ENCODE results near the gene PHF2.

PHF2 gene

DNA sequence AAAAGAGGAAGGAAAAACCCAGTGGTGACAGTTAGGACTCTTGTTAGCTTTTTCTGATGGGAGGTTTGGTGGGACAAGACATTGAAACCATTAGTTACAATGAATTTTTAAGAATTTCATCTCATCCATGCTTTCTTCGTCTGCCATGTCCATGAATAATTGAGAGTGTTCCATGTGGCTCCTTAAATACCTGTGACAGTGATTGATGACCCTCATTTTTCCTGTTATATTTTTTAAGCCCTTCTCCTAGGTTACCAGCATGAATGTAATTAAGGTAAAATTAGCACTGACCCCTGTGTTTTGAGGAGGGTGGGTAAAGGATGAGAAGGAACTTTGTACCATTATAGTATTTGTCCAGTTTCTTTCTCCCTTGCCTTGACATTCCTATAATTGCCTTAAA, 23.5 kb upstream of the PHF2 start:
- Histone ChIP-seq H3K27ac (ENCODE audit: low read depth, low read length) (no peak overlapping the region), H3K14ac (ENCODE audit: low read length) (no peak overlapping the region)

DNA sequence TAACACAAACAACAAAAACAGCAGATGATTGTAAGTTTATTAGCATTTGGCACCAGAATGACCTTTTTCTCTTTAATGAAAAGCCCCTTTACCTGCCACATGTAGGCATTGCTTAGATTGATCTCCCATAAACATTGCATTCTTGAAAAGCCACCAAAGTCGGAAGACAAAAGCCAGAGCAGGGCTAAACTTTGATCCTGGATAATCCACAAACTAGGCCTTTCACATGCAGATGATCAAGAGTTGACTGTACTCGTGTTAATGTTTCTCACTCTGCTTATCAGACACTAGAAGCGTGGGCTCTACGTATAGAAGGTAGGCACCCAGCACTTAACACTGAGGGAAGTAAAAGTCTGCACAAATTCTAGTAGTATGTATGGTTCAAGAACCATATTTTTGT, 21.0 kb upstream of the PHF2 start:
- H3K23ac ChIP-seq (ENCODE audit: low read length), result no peak overlapping the region
- H2BK12ac ChIP-seq (ENCODE audit: low read length), result no peak overlapping the region

More for the DNA sequence above, 23.5 kb upstream of the PHF2 start:
- DNase-seq, result no peak
- no peak overlapping the region for H2AFZ ChIP-seq (ENCODE audit: insufficient read depth, low read length, poor library complexity)
- no peak overlapping the region for H3K18ac ChIP-seq (ENCODE audit: low read length)
- H4K91ac ChIP-seq (ENCODE audit: low read depth, low read length), result no peak overlapping the region
- no peak overlapping the region for H2AK5ac ChIP-seq (ENCODE audit: low read length)
- no peak overlapping the region for H4K8ac ChIP-seq (ENCODE audit: low read depth, low read length)
- no peaks in the 10 kb centered on the region for H3K27me3 ChIP-seq (ENCODE audit: insufficient read depth, low read length)
- H3K9me3 ChIP-seq (ENCODE audit: insufficient read depth, low read depth, low read length), result no peaks in the 10 kb centered on the region
- no peak overlapping the region for H3K23ac ChIP-seq (ENCODE audit: low read length)
- no peaks in the 10 kb centered on the region for H3K4me1 ChIP-seq (ENCODE audit: control insufficient read depth in 1 of 2, insufficient read depth in 2 of 2, low read length in 2 of 2)
- H3K36me3 ChIP-seq (ENCODE audit: control insufficient read depth in 1 of 2, insufficient read depth in 2 of 2, low read length in 2 of 2), result peaks cover 22 to 31% of the 10 kb centered on the region in 2 experiments
- H3K79me1 ChIP-seq (ENCODE audit: low read length), result no peaks in the 10 kb centered on the region
- no peak overlapping the region for H2BK12ac ChIP-seq (ENCODE audit: low read length)
- H3K9ac ChIP-seq (ENCODE audit: low read length), result peak overlapping the region; percentile 72
- H4K12ac ChIP-seq (ENCODE audit: low read depth, low read length), result no peak overlapping the region
- H3K4me2 ChIP-seq (ENCODE audit: low read length), result no peak overlapping the region
- WGBS (ENCODE audit: extremely low coverage, insufficient coverage, insufficient read length), result no CpG with 5 or more reads among the region's 1 CpG
- no peak overlapping the region for H2BK120ac ChIP-seq (ENCODE audit: insufficient read depth, low read length, poor library complexity)
- H2BK5ac ChIP-seq (ENCODE audit: low read depth, low read length, poor library complexity), result no peak overlapping the region
- H3K4me3 ChIP-seq (ENCODE audit: low read depth, low read length), result no peak overlapping the region
- H3K79me2 ChIP-seq (ENCODE audit: control insufficient read depth, insufficient read depth, low read length, poor library complexity), result no peaks in the 10 kb centered on the region
- no peak overlapping the region for H3K4ac ChIP-seq (ENCODE audit: low read depth, low read length)

DNA sequence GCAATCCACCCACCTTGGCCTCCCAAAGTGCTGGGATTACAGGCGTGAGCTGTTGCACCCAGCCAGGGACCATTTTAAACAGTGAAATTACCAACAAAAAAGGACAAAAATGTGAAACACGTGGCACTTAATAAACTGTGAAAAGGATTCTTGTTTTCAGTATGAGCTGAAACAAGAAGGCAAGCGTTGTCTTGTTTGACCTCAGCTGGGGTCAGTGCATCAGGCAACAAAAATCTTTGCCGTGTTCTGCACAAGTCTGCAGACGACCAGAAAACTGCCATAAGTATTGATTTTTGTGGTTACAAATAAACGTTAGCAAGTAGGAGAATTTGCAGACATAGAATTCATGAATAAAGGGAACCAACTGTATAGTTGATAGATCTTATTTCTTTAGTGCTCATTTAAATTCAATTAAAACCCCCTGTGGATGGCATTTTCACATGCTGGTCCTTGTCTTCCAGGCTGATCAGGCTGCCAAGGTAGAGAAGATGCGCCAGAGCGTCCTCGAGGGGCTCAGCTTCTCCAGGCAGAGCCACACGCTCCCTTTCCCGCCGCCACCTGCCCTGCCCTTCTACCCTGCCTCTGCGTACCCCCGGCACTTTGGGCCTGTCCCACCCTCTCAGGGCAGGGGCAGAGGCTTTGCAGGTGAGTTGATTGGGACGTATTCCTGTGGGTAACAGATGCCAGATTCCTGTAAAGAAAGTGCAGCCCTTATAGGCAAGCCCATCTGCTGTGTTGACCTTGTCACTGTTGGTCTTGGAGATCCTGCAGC, 18.8 kb upstream of the PHF2 start:
- H4K91ac ChIP-seq (ENCODE audit: low read depth, low read length), result no peak overlapping the region
- no peak overlapping the region for H2BK5ac ChIP-seq (ENCODE audit: low read depth, low read length, poor library complexity)
- no peak overlapping the region for H4K8ac ChIP-seq (ENCODE audit: low read depth, low read length)
- no peak overlapping the region for H3K4ac ChIP-seq (ENCODE audit: low read depth, low read length)
- no peak overlapping the region for H3K18ac ChIP-seq (ENCODE audit: low read length)
- no peaks in the 10 kb centered on the region for H3K79me2 ChIP-seq (ENCODE audit: control insufficient read depth, insufficient read depth, low read length, poor library complexity)
- no peak overlapping the region for H3K9ac ChIP-seq (ENCODE audit: low read length)
- H3K9me3 ChIP-seq (ENCODE audit: insufficient read depth, low read depth, low read length), result no peaks in the 10 kb centered on the region
- H3K14ac ChIP-seq (ENCODE audit: low read length), result no peak overlapping the region
- H3K27ac ChIP-seq (ENCODE audit: low read depth, low read length), result no peak overlapping the region
- H2AK5ac ChIP-seq (ENCODE audit: low read length), result no peak overlapping the region
- DNase-seq, result no peak
- no peaks in the 10 kb centered on the region for H3K79me1 ChIP-seq (ENCODE audit: low read length)
- no peak overlapping the region for H4K12ac ChIP-seq (ENCODE audit: low read depth, low read length)
- H3K4me3 ChIP-seq (ENCODE audit: low read depth, low read length), result no peak overlapping the region
- no peak overlapping the region for H3K4me2 ChIP-seq (ENCODE audit: low read length)
- H2BK12ac ChIP-seq (ENCODE audit: low read length), result no peak overlapping the region
- peaks cover 39 to 49% of the 10 kb centered on the region in 2 experiments for H3K36me3 ChIP-seq (ENCODE audit: control insufficient read depth in 1 of 2, insufficient read depth in 2 of 2, low read length in 2 of 2)
- H3K4me1 ChIP-seq (ENCODE audit: control insufficient read depth in 1 of 2, insufficient read depth in 2 of 2, low read length in 2 of 2), result no peaks in the 10 kb centered on the region
- WGBS (ENCODE audit: extremely low coverage, insufficient coverage, insufficient read length), result no CpG with 5 or more reads among the region's 15 CpGs
- H2AFZ ChIP-seq (ENCODE audit: insufficient read depth, low read length, poor library complexity), result no peak overlapping the region
- H3K23ac ChIP-seq (ENCODE audit: low read length), result no peak overlapping the region
- H3K27me3 ChIP-seq (ENCODE audit: insufficient read depth, low read length), result no peaks in the 10 kb centered on the region
- H2BK120ac ChIP-seq (ENCODE audit: insufficient read depth, low read length, poor library complexity), result no peak overlapping the region

More for the DNA sequence above, 21.0 kb upstream of the PHF2 start:
- H3K36me3 ChIP-seq (ENCODE audit: control insufficient read depth in 1 of 2, insufficient read depth in 2 of 2, low read length in 2 of 2), result peaks cover 32 to 45% of the 10 kb centered on the region in 2 experiments
- H3K79me2 ChIP-seq (ENCODE audit: control insufficient read depth, insufficient read depth, low read length, poor library complexity), result no peaks in the 10 kb centered on the region
- no peak overlapping the region for H2BK5ac ChIP-seq (ENCODE audit: low read depth, low read length, poor library complexity)
- H3K4ac ChIP-seq (ENCODE audit: low read depth, low read length), result no peak overlapping the region
- no peak for DNase-seq
- no peaks in the 10 kb centered on the region for H3K9me3 ChIP-seq (ENCODE audit: insufficient read depth, low read depth, low read length)
- no peak overlapping the region for H3K18ac ChIP-seq (ENCODE audit: low read length)
- no peak overlapping the region for H2AFZ ChIP-seq (ENCODE audit: insufficient read depth, low read length, poor library complexity)
- no peaks in the 10 kb centered on the region for H3K27me3 ChIP-seq (ENCODE audit: insufficient read depth, low read length)
- no peak overlapping the region for H4K12ac ChIP-seq (ENCODE audit: low read depth, low read length)
- H3K79me1 ChIP-seq (ENCODE audit: low read length), result no peaks in the 10 kb centered on the region
- no peak overlapping the region for H2AK5ac ChIP-seq (ENCODE audit: low read length)
- H2BK120ac ChIP-seq (ENCODE audit: insufficient read depth, low read length, poor library complexity), result no peak overlapping the region
- no peak overlapping the region for H3K14ac ChIP-seq (ENCODE audit: low read length)
- H3K4me1 ChIP-seq (ENCODE audit: control insufficient read depth in 1 of 2, insufficient read depth in 2 of 2, low read length in 2 of 2), result no peaks in the 10 kb centered on the region
- H3K9ac ChIP-seq (ENCODE audit: low read length), result peak overlapping the region; percentile 41
- no peak overlapping the region for H3K4me3 ChIP-seq (ENCODE audit: low read depth, low read length)
- no peak overlapping the region for H4K8ac ChIP-seq (ENCODE audit: low read depth, low read length)
- WGBS (ENCODE audit: extremely low coverage, insufficient coverage, insufficient read length), result no CpG with 5 or more reads among the region's 4 CpGs
- no peak overlapping the region for H4K91ac ChIP-seq (ENCODE audit: low read depth, low read length)
- H3K4me2 ChIP-seq (ENCODE audit: low read length), result no peak overlapping the region
- H3K27ac ChIP-seq (ENCODE audit: low read depth, low read length), result no peak overlapping the region

DNA sequence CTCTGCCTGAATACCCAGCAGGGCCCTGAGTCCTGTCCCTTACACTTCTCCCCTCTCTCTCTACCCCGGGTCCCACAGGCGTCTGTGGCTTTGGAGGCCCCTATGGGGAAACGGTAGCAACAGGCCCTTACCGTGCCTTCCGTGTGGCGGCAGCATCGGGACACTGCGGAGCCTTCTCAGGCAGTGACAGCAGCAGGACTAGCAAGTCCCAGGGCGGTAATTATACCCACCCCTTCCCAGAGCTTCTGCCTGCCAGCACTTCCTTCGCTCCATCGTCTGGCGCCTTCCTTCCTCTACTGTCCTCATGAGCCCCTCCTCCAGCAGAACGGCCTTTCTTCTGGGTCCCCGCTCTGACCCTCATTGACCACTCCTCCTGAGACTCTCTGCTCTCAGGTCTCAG, 17.9 kb upstream of the PHF2 start:
- no peak overlapping the region for H3K18ac ChIP-seq (ENCODE audit: low read length)
- H4K91ac ChIP-seq (ENCODE audit: low read depth, low read length), result no peak overlapping the region
- WGBS (ENCODE audit: extremely low coverage, insufficient coverage, insufficient read length), result no CpG with 5 or more reads among the region's 14 CpGs
- no peak overlapping the region for H4K12ac ChIP-seq (ENCODE audit: low read depth, low read length)
- no peak overlapping the region for H3K4ac ChIP-seq (ENCODE audit: low read depth, low read length)
- peaks cover 46 to 56% of the 10 kb centered on the region in 2 experiments for H3K36me3 ChIP-seq (ENCODE audit: control insufficient read depth in 1 of 2, insufficient read depth in 2 of 2, low read length in 2 of 2)
- no peak overlapping the region for H2BK12ac ChIP-seq (ENCODE audit: low read length)
- H4K8ac ChIP-seq (ENCODE audit: low read depth, low read length), result no peak overlapping the region
- no peaks in the 10 kb centered on the region for H3K9me3 ChIP-seq (ENCODE audit: insufficient read depth, low read depth, low read length)
- H3K14ac ChIP-seq (ENCODE audit: low read length), result no peak overlapping the region
- no peak overlapping the region for H2AK5ac ChIP-seq (ENCODE audit: low read length)
- H2BK120ac ChIP-seq (ENCODE audit: insufficient read depth, low read length, poor library complexity), result no peak overlapping the region
- H3K9ac ChIP-seq (ENCODE audit: low read length), result no peak overlapping the region
- no peak overlapping the region for H3K23ac ChIP-seq (ENCODE audit: low read length)
- DNase-seq, result no peak
- H3K4me3 ChIP-seq (ENCODE audit: low read depth, low read length), result no peak overlapping the region
- no peaks in the 10 kb centered on the region for H3K27me3 ChIP-seq (ENCODE audit: insufficient read depth, low read length)
- H3K27ac ChIP-seq (ENCODE audit: low read depth, low read length), result no peak overlapping the region
- H3K4me2 ChIP-seq (ENCODE audit: low read length), result no peak overlapping the region
- H3K79me1 ChIP-seq (ENCODE audit: low read length), result no peaks in the 10 kb centered on the region
- no peak overlapping the region for H2AFZ ChIP-seq (ENCODE audit: insufficient read depth, low read length, poor library complexity)
- no peak overlapping the region for H2BK5ac ChIP-seq (ENCODE audit: low read depth, low read length, poor library complexity)
- no peaks in the 10 kb centered on the region for H3K4me1 ChIP-seq (ENCODE audit: control insufficient read depth in 1 of 2, insufficient read depth in 2 of 2, low read length in 2 of 2)
- H3K79me2 ChIP-seq (ENCODE audit: control insufficient read depth, insufficient read depth, low read length, poor library complexity), result no peaks in the 10 kb centered on the region
